Measurements from ENCODE around the gene GRHL1.

DNA sequence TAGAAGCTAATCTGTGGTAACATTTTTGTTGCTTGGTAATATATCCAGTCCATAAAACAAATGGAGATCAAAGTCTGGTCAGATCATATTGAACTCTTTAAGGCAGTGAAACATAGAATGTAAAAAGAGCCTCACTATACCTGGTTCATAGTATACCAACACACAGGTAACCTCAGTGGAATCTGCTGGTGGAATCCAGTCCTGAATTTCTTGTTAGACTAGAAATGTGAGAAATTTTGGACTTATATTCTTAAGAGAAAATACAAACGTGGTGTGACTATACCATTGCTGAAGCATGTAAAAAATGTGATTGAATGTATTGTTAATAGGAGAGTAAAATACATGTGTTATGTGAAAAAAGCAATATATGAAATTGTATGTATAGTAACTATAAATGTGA, 46.1 kb upstream of the GRHL1 start:
- TF ChIP-seq, protein P1, sequence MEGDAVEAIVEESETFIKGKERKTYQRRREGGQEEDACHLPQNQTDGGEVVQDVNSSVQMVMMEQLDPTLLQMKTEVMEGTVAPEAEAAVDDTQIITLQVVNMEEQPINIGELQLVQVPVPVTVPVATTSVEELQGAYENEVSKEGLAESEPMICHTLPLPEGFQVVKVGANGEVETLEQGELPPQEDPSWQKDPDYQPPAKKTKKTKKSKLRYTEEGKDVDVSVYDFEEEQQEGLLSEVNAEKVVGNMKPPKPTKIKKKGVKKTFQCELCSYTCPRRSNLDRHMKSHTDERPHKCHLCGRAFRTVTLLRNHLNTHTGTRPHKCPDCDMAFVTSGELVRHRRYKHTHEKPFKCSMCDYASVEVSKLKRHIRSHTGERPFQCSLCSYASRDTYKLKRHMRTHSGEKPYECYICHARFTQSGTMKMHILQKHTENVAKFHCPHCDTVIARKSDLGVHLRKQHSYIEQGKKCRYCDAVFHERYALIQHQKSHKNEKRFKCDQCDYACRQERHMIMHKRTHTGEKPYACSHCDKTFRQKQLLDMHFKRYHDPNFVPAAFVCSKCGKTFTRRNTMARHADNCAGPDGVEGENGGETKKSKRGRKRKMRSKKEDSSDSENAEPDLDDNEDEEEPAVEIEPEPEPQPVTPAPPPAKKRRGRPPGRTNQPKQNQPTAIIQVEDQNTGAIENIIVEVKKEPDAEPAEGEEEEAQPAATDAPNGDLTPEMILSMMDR (IDR thresholded peaks at IDR 0.05; ENCODE audit: low read length), result no peak
- TF ChIP-seq EZH2 (optimal IDR thresholded peaks at IDR 0.05; ENCODE audit: low read depth, low read length), result no peak
